Measurements from ENCODE around the gene ANKRD11.

- TF ChIP-seq POLR2A (IDR thresholded peaks at IDR 0.05) (no peak), POLR2AphosphoS5 (IDR thresholded peaks at IDR 0.05) (no peak)
- TF ChIP-seq, protein P1, sequence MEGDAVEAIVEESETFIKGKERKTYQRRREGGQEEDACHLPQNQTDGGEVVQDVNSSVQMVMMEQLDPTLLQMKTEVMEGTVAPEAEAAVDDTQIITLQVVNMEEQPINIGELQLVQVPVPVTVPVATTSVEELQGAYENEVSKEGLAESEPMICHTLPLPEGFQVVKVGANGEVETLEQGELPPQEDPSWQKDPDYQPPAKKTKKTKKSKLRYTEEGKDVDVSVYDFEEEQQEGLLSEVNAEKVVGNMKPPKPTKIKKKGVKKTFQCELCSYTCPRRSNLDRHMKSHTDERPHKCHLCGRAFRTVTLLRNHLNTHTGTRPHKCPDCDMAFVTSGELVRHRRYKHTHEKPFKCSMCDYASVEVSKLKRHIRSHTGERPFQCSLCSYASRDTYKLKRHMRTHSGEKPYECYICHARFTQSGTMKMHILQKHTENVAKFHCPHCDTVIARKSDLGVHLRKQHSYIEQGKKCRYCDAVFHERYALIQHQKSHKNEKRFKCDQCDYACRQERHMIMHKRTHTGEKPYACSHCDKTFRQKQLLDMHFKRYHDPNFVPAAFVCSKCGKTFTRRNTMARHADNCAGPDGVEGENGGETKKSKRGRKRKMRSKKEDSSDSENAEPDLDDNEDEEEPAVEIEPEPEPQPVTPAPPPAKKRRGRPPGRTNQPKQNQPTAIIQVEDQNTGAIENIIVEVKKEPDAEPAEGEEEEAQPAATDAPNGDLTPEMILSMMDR (IDR thresholded peaks at IDR 0.05), result no peak
These were observed 209.7 kb downstream of the ANKRD11 start for GRCh38 chr16:89280546-89281188.
